PC-9 (cell line): Measurements from ENCODE around the gene SLC35F3. TPM values are rescaled to one million over a fixed set of nuclear protein-coding genes. Genes with fewer than 3 reads are reported as not detected.

Experiments
- BruUV-seq: library from RNA; stranded (reverse); fragments of 400-500 nt; replicated peaks from 2 replicates; lab custom pipeline; 2021; lab: Mats Ljungman, UMichigan
- CTCF ChIA-PET: fragments of 300-600 bp; sonication (Branson Sonifier 250); formaldehyde crosslinking; loops from one replicate; lab custom pipeline; 2022; ENCODE audit warnings: antibody characterized with exemption; lab: Charles Lee
- POLR2A ChIA-PET: fragments of 300-600 bp; sonication (Branson Sonifier 250); formaldehyde crosslinking; loops from one replicate; lab custom pipeline; 2022; ENCODE audit warnings: antibody characterized with exemption; ENCODE audit not compliant: unreplicated experiment; lab: Charles Lee
- DNase-seq, 2 experiments: peaks; one replicate each; pipeline versions ENCODE4 v3.0.0 to v3.0.0-alpha.2; 2015 to 2022; ENCODE audit warnings: mixed read lengths in 1 of 2
- H2AFZ ChIP-seq: fragments of 200-600 bp; sonication (generic); 2 replicates; pipeline ENCODE4 v1.8.1; 2017; ENCODE audit warnings: antibody characterized with exemption
- H3F3A ChIP-seq: fragments of 200-600 bp; sonication (generic); 2 replicates; pipeline ENCODE4 v1.8.1; 2017; ENCODE audit warnings: antibody characterized with exemption, mild to moderate bottlenecking, low read depth; ENCODE audit not compliant: insufficient read depth
- H3K27ac ChIP-seq: fragments of 200-600 bp; sonication (generic); 2 replicates; pipeline ENCODE4 v1.6.1; 2016; ENCODE audit warnings: mixed run types
- H3K27me3 ChIP-seq: fragments of 200-600 bp; sonication (generic); 2 replicates; pipeline ENCODE4 v1.6.1; 2016; ENCODE audit warnings: low read depth, mixed run types; ENCODE audit not compliant: insufficient read depth
- H3K36me3 ChIP-seq: fragments of 200-600 bp; sonication (generic); 2 replicates; pipeline ENCODE4 v1.6.1; 2016; ENCODE audit warnings: low read depth, mixed run types
- H3K4me1 ChIP-seq: fragments of 200-600 bp; sonication (generic); replicated peaks from 2 replicates; pipeline ENCODE4 v1.6.1; 2016; ENCODE audit warnings: mixed run types; ENCODE audit not compliant: insufficient read depth
- H3K4me2 ChIP-seq: fragments of 200-600 bp; sonication (generic); 2 replicates; pipeline ENCODE4 v1.6.1; 2017; ENCODE audit warnings: mixed run types
- H3K4me3 ChIP-seq: fragments of 200-600 bp; sonication (generic); 2 replicates; pipeline ENCODE4 v1.6.1; 2016; ENCODE audit warnings: mixed run types
- H3K79me2 ChIP-seq: fragments of 200-600 bp; sonication (generic); 2 replicates; pipeline ENCODE4 v1.6.1; 2017; ENCODE audit warnings: low read depth, mixed run types
- H3K9me2 ChIP-seq: fragments of 200-600 bp; sonication (generic); 2 replicates; pipeline ENCODE4 v1.8.1; 2017; ENCODE audit warnings: mild to moderate bottlenecking; ENCODE audit not compliant: insufficient read depth
- H3K9me3 ChIP-seq: fragments of 200-600 bp; sonication (generic); 2 replicates; pipeline ENCODE4 v1.8.1; 2016; ENCODE audit warnings: low read depth; ENCODE audit not compliant: insufficient read depth
- H4K20me1 ChIP-seq: fragments of 200-600 bp; sonication (generic); 2 replicates; pipeline ENCODE4 v1.8.1; 2017; ENCODE audit not compliant: insufficient read depth
- CTCF ChIP-seq: fragments of 200-600 bp; sonication (generic); conservative IDR thresholded peaks from 2 replicates; pipeline ENCODE4 v1.6.1; 2017; ENCODE audit warnings: mixed run types, antibody characterized with exemption, mild to moderate bottlenecking, moderate library complexity
- EZH2 ChIP-seq: fragments of 200-600 bp; sonication (generic); IDR thresholded peaks from 2 replicates; pipeline ENCODE4 v1.8.0; 2017; ENCODE audit warnings: antibody characterized with exemption, low read depth
- intact Hi-C: fragments of 100-400 bp; cut with micrococcal nuclease; formaldehyde crosslinking; loops from one replicate; pipeline ENCODE4 v1.10.0; 2022; ENCODE audit not compliant: unreplicated experiment
- total RNA-seq: library from RNA; stranded (reverse); gene quantifications from 2 replicates; pipeline ENCODE4 v1.2.3, GENCODE V29; 2021

The SLC35F3 gene
- total RNA-seq, 1 experiment from 2014 or later: 6.1 TPM

DNA sequence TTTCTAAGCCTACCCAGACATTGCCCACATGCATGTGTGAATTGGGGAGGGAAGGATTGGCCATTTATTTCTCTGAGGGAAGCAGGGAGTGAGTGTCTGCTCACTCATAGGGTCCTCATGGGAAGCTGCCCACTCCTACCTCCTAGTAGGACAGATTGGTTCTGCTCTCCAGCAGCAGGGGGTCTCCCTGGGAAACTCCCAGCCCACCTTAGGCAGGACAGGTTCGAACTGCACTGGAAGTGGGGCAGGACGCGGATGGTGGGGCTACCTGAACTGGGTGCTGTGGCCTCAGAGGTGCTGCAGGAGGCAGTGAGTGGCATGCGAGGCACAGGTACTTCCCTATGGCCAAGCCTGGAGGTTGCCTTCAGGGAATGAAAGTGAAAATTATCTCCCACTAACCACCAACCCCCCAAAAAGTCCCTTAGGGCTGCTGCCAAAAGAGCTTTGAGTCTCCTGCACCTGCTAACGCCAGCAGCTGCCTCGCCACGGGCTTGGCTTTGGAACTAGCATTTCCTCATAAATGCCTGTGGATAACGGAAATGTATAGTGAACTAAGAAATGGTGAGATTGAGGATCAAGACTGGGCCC, 311.7 kb downstream of the SLC35F3 start:
- Histone ChIP-seq H3K9me2 (no peaks in the 10 kb centered on the region), H2AFZ (no peak overlapping the region), H3K36me3 (no peaks in the 10 kb centered on the region), H3K9me3 (no peaks in the 10 kb centered on the region), H3F3A (no peaks in the 10 kb centered on the region), H4K20me1 (no peaks in the 10 kb centered on the region), H3K4me3 (no peak overlapping the region), H3K79me2 (no peaks in the 10 kb centered on the region), H3K27me3 (no peaks in the 10 kb centered on the region), H3K4me1 (peaks cover 13% of the 10 kb centered on the region), H3K27ac (no peak overlapping the region), H3K4me2 (no peak overlapping the region)
- intact Hi-C loops: no loop called here
- ChIA-PET CTCF (no interaction called here), POLR2A (no interaction called here)
- DNase-seq: no peak
- no TSS peak for BruUV-seq
- TF ChIP-seq EZH2: no peak
- no peak for TF ChIP-seq CTCF

- DNase-seq: no peak
- H3K9me2 ChIP-seq: no peaks in the 10 kb centered on the region
- H3F3A ChIP-seq: no peaks in the 10 kb centered on the region
- H4K20me1 ChIP-seq: no peaks in the 10 kb centered on the region
- H3K79me2 ChIP-seq: no peaks in the 10 kb centered on the region
- H3K27ac ChIP-seq: no peak overlapping the region
- CTCF ChIA-PET: no interaction called here
- no TSS peak for BruUV-seq
- H3K27me3 ChIP-seq: no peaks in the 10 kb centered on the region
- no peaks in the 10 kb centered on the region for H3K36me3 ChIP-seq
- no peak overlapping the region for H3K4me3 ChIP-seq
- no peak overlapping the region for H2AFZ ChIP-seq
- no peaks in the 10 kb centered on the region for H3K9me3 ChIP-seq
- no peak overlapping the region for H3K4me2 ChIP-seq
- POLR2A ChIA-PET: no interaction called here
- TF ChIP-seq CTCF: no peak
- TF ChIP-seq EZH2: no peak
- peaks cover 13% of the 10 kb centered on the region for H3K4me1 ChIP-seq
- intact Hi-C loops: no loop called here
Observed at GRCh38 chr1:234217316-234217840, 312.9 kb downstream of the SLC35F3 start.

GRCh38 chr1:234218078-234218477, 313.6 kb downstream of the SLC35F3 start:
- POLR2A ChIA-PET: no interaction called here
- H3K4me1 ChIP-seq: peaks cover 13% of the 10 kb centered on the region
- no peaks in the 10 kb centered on the region for H3K36me3 ChIP-seq
- H4K20me1 ChIP-seq: no peaks in the 10 kb centered on the region
- no peaks in the 10 kb centered on the region for H3K27me3 ChIP-seq
- H2AFZ ChIP-seq: no peak overlapping the region
- intact Hi-C loops: no loop called here
- no peak overlapping the region for H3K4me3 ChIP-seq
- no TSS peak for BruUV-seq
- CTCF ChIA-PET: no interaction called here
- DNase-seq: no peak
- TF ChIP-seq CTCF (no peak), EZH2 (no peak)
- H3K79me2 ChIP-seq: no peaks in the 10 kb centered on the region
- no peaks in the 10 kb centered on the region for H3K9me2 ChIP-seq
- no peaks in the 10 kb centered on the region for H3F3A ChIP-seq
- H3K9me3 ChIP-seq: no peaks in the 10 kb centered on the region
- H3K4me2 ChIP-seq: no peak overlapping the region
- H3K27ac ChIP-seq: no peak overlapping the region
